K562 (cell line): Measurements from ENCODE around the gene MMP21. TPM values are rescaled to one million over a fixed set of nuclear protein-coding genes. Genes with fewer than 3 reads are reported as not detected.

Experiments
- ATAC-seq: fragments of 200-7000 bp; cut with Tn5 transposase; 3 replicates; pipeline ENCODE4 v1.9.1; 2020; ENCODE audit warnings: moderate library complexity
- BruUV-seq: library from RNA; stranded (reverse); fragments of 400-500 nt; replicated peaks from 2 replicates; lab custom pipeline; 2021; lab: Mats Ljungman, UMichigan
- CTCF ChIA-PET: fragments of 300-600 bp; formaldehyde crosslinking; extraction: SDS; loops from one replicate; lab custom pipeline; 2021; ENCODE audit warnings: low intra/inter-chr PET ratio; lab: Yijun Ruan, JAX
- POLR2A ChIA-PET: fragments of 300-600, 350-650 bp; sonication (Branson Sonifier 250); formaldehyde crosslinking; extraction: SDS; loops from one replicate; lab custom pipeline; 2021; ENCODE audit warnings: antibody characterized with exemption, inconsistent platforms; lab: Yijun Ruan, JAX
- DNase-seq, 4 experiments: peaks; one replicate each; pipeline versions ENCODE4 v3.0.0 to v3.0.0-alpha.2; 2011 to 2018; ENCODE audit warnings: low spot score in 3 of 4, mixed read lengths in 3 of 4; ENCODE audit errors: extremely low read depth in 1 of 4
- FAIRE-seq: peaks from 2 replicates; lab custom pipeline; 2011; peaks lifted over from hg19 to GRCh38; lab: Jason Lieb, UNC
- H2AFZ ChIP-seq: 2 replicates; pipeline ENCODE4 v1.6.0; 2011; ENCODE audit warnings: low read depth, low read length, control low read depth, inconsistent platforms
- H3K27ac ChIP-seq: fragments of 200-600 bp; 3 replicates; pipeline ENCODE4 v1.8.0; 2011; ENCODE audit warnings: low read depth, mild to moderate bottlenecking, control low read depth, inconsistent platforms, low read length, moderate library complexity, mixed read lengths; ENCODE audit errors: extremely low read depth
- H3K27me3 ChIP-seq, 2 experiments: fragments of 300-600 bp in 1 of 2; 2 replicates in 1 of 2; 3 replicates in 1 of 2; pipeline versions ENCODE4 v1.6.0 to v1.8.0; 2011; ENCODE audit warnings: inconsistent platforms in 2 of 2, low read length in 2 of 2, mild to moderate bottlenecking in 1 of 2, mixed read lengths in 1 of 2, moderate library complexity in 1 of 2; ENCODE audit not compliant: control insufficient read depth in 2 of 2, insufficient read depth in 2 of 2
- H3K36me3 ChIP-seq: fragments of 300-600 bp; 3 replicates; pipeline ENCODE4 v1.8.0; 2011; ENCODE audit warnings: mild to moderate bottlenecking, low read length, inconsistent platforms; ENCODE audit not compliant: control insufficient read depth, insufficient read depth
- H3K4me1 ChIP-seq, 2 experiments: fragments of 200-600 bp in 1 of 2; replicated peaks in 1 of 2; 2 replicates in 1 of 2; 3 replicates in 1 of 2; pipeline versions ENCODE4 v1.5.1 to v1.8.0; 2011; ENCODE audit warnings: inconsistent platforms in 2 of 2, low read length in 2 of 2, mild to moderate bottlenecking in 1 of 2, mixed read lengths in 1 of 2, moderate library complexity in 1 of 2; ENCODE audit not compliant: control insufficient read depth in 2 of 2, insufficient read depth in 2 of 2
- H3K4me2 ChIP-seq: 2 replicates; pipeline ENCODE4 v1.6.1; 2011; ENCODE audit warnings: low read length, control low read depth, inconsistent platforms, mixed read lengths; ENCODE audit not compliant: insufficient read depth
- H3K4me3 ChIP-seq: fragments of 200-600 bp; sonication (generic), shearing (Covaris generic); 2 replicates; pipeline ENCODE4 v1.5.1; 2016; ENCODE audit warnings: control low read depth, inconsistent platforms
- H3K79me2 ChIP-seq: fragments of 200-600 bp; 3 replicates; pipeline ENCODE4 v1.8.0; 2011; ENCODE audit warnings: low read length, inconsistent platforms; ENCODE audit not compliant: control insufficient read depth, insufficient read depth
- H3K9ac ChIP-seq, 2 experiments: 2 replicates each; pipeline versions ENCODE4 v1.6.0 to v1.6.1; 2011; ENCODE audit warnings: low read depth in 2 of 2, low read length in 2 of 2, control low read depth in 1 of 2, inconsistent platforms in 1 of 2, mild to moderate bottlenecking in 1 of 2, mixed read lengths in 1 of 2; ENCODE audit not compliant: insufficient read depth in 1 of 2
- H3K9me1 ChIP-seq: one replicate; pipeline ENCODE4 v1.6.0; 2011; ENCODE audit warnings: inconsistent platforms, mild to moderate bottlenecking, low read length, moderate library complexity; ENCODE audit not compliant: control insufficient read depth, insufficient read depth
- H3K9me3 ChIP-seq: replicated peaks from 2 replicates; pipeline ENCODE4 v1.5.1; 2011; ENCODE audit warnings: low read depth, low read length, inconsistent platforms; ENCODE audit not compliant: control insufficient read depth, insufficient read depth
- H4K20me1 ChIP-seq: replicated peaks from 2 replicates; pipeline ENCODE4 v1.6.1; 2011; ENCODE audit warnings: low read length, inconsistent platforms, mixed read lengths; ENCODE audit not compliant: control insufficient read depth, insufficient read depth
- ATF1 ChIP-seq, 2 experiments: fragments of 450-650 bp in 1 of 2; IDR thresholded peaks; 2 replicates each; pipeline ENCODE4 v1.6.1; 2016; ENCODE audit warnings: missing compliant biosample characterization in 1 of 2, missing genetic modification characterization in 1 of 2
- CBX8 ChIP-seq: fragments of 200-600 bp; sonication (generic); IDR thresholded peaks from 2 replicates; pipeline ENCODE4 v1.6.1; 2012; ENCODE audit warnings: borderline replicate concordance, mixed run types, low read depth, mild to moderate bottlenecking, moderate library complexity, mixed read lengths, low read length, control low read depth, inconsistent platforms; ENCODE audit not compliant: poor library complexity, severe bottlenecking; ENCODE audit errors: extremely low read depth
- CREB1 ChIP-seq, 2 experiments: sonication (generic) in 1 of 2; formaldehyde crosslinking in 1 of 2; IDR thresholded peaks; 2 replicates each; pipeline versions ENCODE4 v1.6.1 to v1.8.0; 2012 to 2022; ENCODE audit warnings: inconsistent platforms in 1 of 2, mild to moderate bottlenecking in 1 of 2, missing genetic modification reagents in 1 of 2, moderate library complexity in 1 of 2
- CREM ChIP-seq: IDR thresholded peaks from 2 replicates; pipeline ENCODE4 v1.6.1; 2014; ENCODE audit warnings: antibody characterized with exemption, low read depth
- HBP1 ChIP-seq: fragments of 450-650 bp; formaldehyde crosslinking; IDR thresholded peaks from 2 replicates; pipeline ENCODE4 v1.4.0; 2022; ENCODE audit warnings: missing genetic modification characterization
- MAX ChIP-seq: sonication (generic); formaldehyde crosslinking; IDR thresholded peaks from 2 replicates; pipeline ENCODE4 v1.9.0; 2022; ENCODE audit warnings: mild to moderate bottlenecking, missing genetic modification reagents
- PREB ChIP-seq: sonication (generic); formaldehyde crosslinking; IDR thresholded peaks from 2 replicates; pipeline ENCODE4 v1.8.1; 2023; ENCODE audit warnings: mild to moderate bottlenecking, missing genetic modification reagents
- PTBP1 ChIP-seq: fragments of 200-400 bp; formaldehyde crosslinking; IDR thresholded peaks from 2 replicates; pipeline ENCODE4 v1.6.1; 2017; ENCODE audit warnings: low read depth, low read length
- SPI1 ChIP-seq: IDR thresholded peaks from 2 replicates; pipeline ENCODE4 v1.6.1; 2011; ENCODE audit warnings: low read depth, low read length, control low read depth, borderline replicate concordance
- SREBF2 ChIP-seq: sonication (generic); formaldehyde crosslinking; IDR thresholded peaks from 2 replicates; pipeline ENCODE4 v1.4.0; 2020; ENCODE audit warnings: mild to moderate bottlenecking, missing genetic modification reagents
- SRSF7 ChIP-seq: fragments of 200-400 bp; formaldehyde crosslinking; optimal IDR thresholded peaks from 2 replicates; pipeline ENCODE3; 2017; ENCODE audit warnings: mild to moderate bottlenecking, low read depth, low read length
- STAT5B ChIP-seq: fragments of 250-450 bp; sonication (Bioruptor Pico); IDR thresholded peaks from 2 replicates; pipeline ENCODE4 v1.8.0; 2021; ENCODE audit warnings: mild to moderate bottlenecking, inconsistent platforms
- U2AF1 ChIP-seq: fragments of 200-400 bp; formaldehyde crosslinking; optimal IDR thresholded peaks from 2 replicates; pipeline ENCODE3; 2017; ENCODE audit warnings: mild to moderate bottlenecking, low read depth, low read length, moderate library complexity
- ZBTB9 ChIP-seq: fragments of 450-650 bp; formaldehyde crosslinking; IDR thresholded peaks from 2 replicates; pipeline ENCODE4 v1.4.0; 2020; ENCODE audit warnings: mild to moderate bottlenecking, moderate library complexity
- ZFP36 ChIP-seq: fragments of 150-350 bp; IDR thresholded peaks from 2 replicates; pipeline ENCODE4 v1.6.1; 2018; ENCODE audit warnings: low read length, low read depth; ENCODE audit not compliant: partially characterized antibody
- ZKSCAN3 ChIP-seq: fragments of 250-450 bp; sonication (Bioruptor Pico); IDR thresholded peaks from 2 replicates; pipeline ENCODE4 v1.4.0; 2020
- ZNF146 ChIP-seq: IDR thresholded peaks from one replicate; pipeline ENCODE4 v1.6.1; 2018; ENCODE audit warnings: missing compliant biosample characterization; ENCODE audit not compliant: unreplicated experiment
- ZNF511 ChIP-seq: sonication (generic); formaldehyde crosslinking; IDR thresholded peaks from 2 replicates; pipeline ENCODE4 v1.8.0; 2022; ENCODE audit warnings: mild to moderate bottlenecking, missing genetic modification reagents
- WGBS: fragments of 100-300 bp; shearing (Covaris generic); methylation state at CpG from one replicate; pipeline ENCODE4 v1.1.6; 2016; ENCODE audit warnings: low coverage, mixed read lengths; ENCODE audit not compliant: insufficient coverage; ENCODE audit errors: missing lambda C conversion rate; 5-methylcytosine and 5-hydroxymethylcytosine counted together
- in situ Hi-C: fragments of 300-500 bp; cut with MboI; formaldehyde crosslinking; loops from 4 replicates; pipeline ENCODE4 v1.15.0; 2018; ENCODE audit warnings: inconsistent platforms, mixed read lengths
- intact Hi-C: fragments of 100-400 bp; cut with micrococcal nuclease; formaldehyde crosslinking; loops from 2 replicates; pipeline ENCODE4 v1.14.2; 2022
- polyA plus RNA-seq, 8 experiments: library from polyadenylated mRNA; depleted of rRNA in 4 of 8; stranded (reverse) in 5 of 8; unstranded in 3 of 8; fragments of >200 nt; fragmentation: Nextera tagmentation in 2 of 8; fragmentation: Illumina TruSeq in 1 of 8; extraction: Ambion mirVana in 2 of 8; extraction: Trizol in 1 of 8; gene quantifications; 2 replicates each; pipeline versions ENCODE4 v1.2.1 to v1.2.3, GENCODE V29; 2011 to 2014; ENCODE audit warnings: inconsistent platforms in 1 of 8, missing spikeins in 1 of 8
- total RNA-seq, 7 experiments: library from RNA; depleted of rRNA in 6 of 7; stranded (reverse); fragments of >200 nt in 6 of 7; fragmentation: Illumina TruSeq in 2 of 7; extraction: Trizol in 2 of 7; gene quantifications; 2 replicates each; pipeline versions ENCODE4 v1.2.1 to v1.2.3, GENCODE V29; 2011 to 2021; ENCODE audit warnings: low replicate concordance in 1 of 7

The MMP21 gene
- total and polyA plus RNA-seq, 9 of the 15 experiments (the other 6 are each of a cell fraction or from before 2014, with no cell fraction given): not detected

- H3K9ac ChIP-seq: no peak overlapping the region
- FAIRE-seq (no peak), DNase-seq (no peak), ATAC-seq (no peak)
- no peak overlapping the region for H3K27ac ChIP-seq
- H2AFZ ChIP-seq: no peak overlapping the region
- ChIA-PET CTCF (no interaction called here), POLR2A (interaction anchor here (1.2 to 2.3 kb wide), 5 partner anchors 9 to 13 kb away, joined by 4 to 5 read pairs (median 5); no protein-coding TSS in a partner anchor)
- H3K36me3 ChIP-seq: peaks cover 37% of the 10 kb centered on the region; the same call in 2 of the 3 replicates
- H3K4me2 ChIP-seq: no peak overlapping the region
- peaks cover 2% of the 10 kb centered on the region for H3K9me1 ChIP-seq
- no TSS peak for BruUV-seq
- H3K27me3 ChIP-seq: no peaks in the 10 kb centered on the region
- intact Hi-C loops: no loop called here
- WGBS: 58% methylated on average over 7 of the region's 8 CpGs
- H3K4me3 ChIP-seq: no peak overlapping the region
- in situ Hi-C loops: no loop called here
- H4K20me1 ChIP-seq: no peaks in the 10 kb centered on the region; the same call in 1 of the 2 replicates
- H3K9me3 ChIP-seq: no peaks in the 10 kb centered on the region
- H3K79me2 ChIP-seq: no peaks in the 10 kb centered on the region
- H3K4me1 ChIP-seq: peaks cover 0 to 4% of the 10 kb centered on the region in 2 experiments; a peak in 2 of 5 replicates
- no peak for TF ChIP-seq SREBF2 (CRISPR knock-in tag)
- TF ChIP-seq SPI1: no peak
- no peak for TF ChIP-seq SRSF7
- TF ChIP-seq PTBP1: no peak
- no peak for TF ChIP-seq ZFP36
- no peak for TF ChIP-seq ZNF146 (CRISPR knock-in tag)
- no peak for TF ChIP-seq CREB1 (IDR thresholded peaks at IDR 0.05)
- TF ChIP-seq CREB1 (CRISPR knock-in tag; IDR thresholded peaks at IDR 0.05): no peak
- TF ChIP-seq CREM: no peak
- TF ChIP-seq ZKSCAN3 (CRISPR knock-in tag): no peak
- no peak for TF ChIP-seq STAT5B (CRISPR knock-in tag)
- no peak for TF ChIP-seq CBX8
- TF ChIP-seq PREB (CRISPR knock-in tag): no peak
- TF ChIP-seq HBP1 (CRISPR knock-in tag): no peak
- TF ChIP-seq ZBTB9 (CRISPR knock-in tag): no peak
- no peak for TF ChIP-seq U2AF1
- TF ChIP-seq MAX (CRISPR knock-in tag): no peak
- no peak for TF ChIP-seq ZNF511 (CRISPR knock-in tag)
- TF ChIP-seq ATF1 (CRISPR knock-in tag; IDR thresholded peaks at IDR 0.05): no peak
- TF ChIP-seq ATF1 (tag; IDR thresholded peaks at IDR 0.05): no peak
These were observed 20.1 kb upstream of the MMP21 start for GRCh38 chr10:125795637-125796190.
